ELR (cell line): Measurements from ENCODE around the gene MAML2.
"Not testable (repeated sequence)": the region's sequence is repeated elsewhere in the genome, so short reads cannot be mapped to it uniquely, and the experiment has no call there.

Source experiments
- DNase-seq: peaks from one replicate; pipeline ENCODE4 v3.0.0-alpha.2; 2015; ENCODE audit warnings: low read depth

Gene MAML2

DNA sequence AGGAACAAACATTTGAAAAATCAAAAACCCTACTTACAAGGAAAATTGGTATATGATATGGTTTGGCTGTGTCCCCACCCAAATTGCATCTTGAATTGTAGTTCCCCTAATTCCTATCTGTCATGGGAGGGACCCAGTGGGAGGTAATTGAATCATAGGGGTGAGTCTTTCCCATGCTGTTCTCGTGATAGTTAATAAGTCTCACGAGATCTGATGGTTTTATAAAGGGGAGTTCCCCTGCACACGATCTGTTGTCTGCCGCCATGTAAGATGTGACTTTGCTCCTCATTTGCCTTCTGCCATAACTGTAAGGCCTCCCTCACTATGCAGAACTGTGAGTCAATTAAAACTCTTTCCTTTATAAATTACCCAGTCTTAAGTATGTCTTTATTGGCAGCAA is 74.5 kb downstream of the MAML2 start:
- DNase-seq: not testable (repeated sequence)

DNA sequence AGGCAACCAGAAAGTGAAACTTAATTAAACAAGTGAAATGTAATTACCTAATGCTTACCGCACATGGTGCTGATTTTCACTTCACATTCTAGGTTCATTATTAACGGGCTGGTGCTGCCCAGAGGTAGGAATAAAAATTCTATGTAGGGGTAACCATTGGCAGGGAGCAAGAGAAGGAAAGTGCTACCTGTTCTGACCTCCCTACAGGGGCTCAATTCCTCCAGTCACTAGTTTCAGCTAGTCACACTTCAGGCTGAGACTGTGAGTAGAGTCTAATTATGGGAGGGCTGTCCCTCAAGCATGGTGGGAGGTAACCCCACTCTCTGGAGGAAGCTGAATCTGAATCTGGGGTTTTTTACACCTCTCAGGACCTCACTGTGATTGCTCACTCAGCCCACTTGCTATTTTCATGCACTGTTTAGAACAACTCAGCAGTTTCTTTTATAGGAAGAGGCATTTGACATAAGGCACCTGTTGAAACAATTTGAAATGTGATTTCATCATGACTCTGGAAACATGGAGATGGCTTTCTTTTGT is 75.4 kb downstream of the MAML2 start:
- no peak for DNase-seq

DNA sequence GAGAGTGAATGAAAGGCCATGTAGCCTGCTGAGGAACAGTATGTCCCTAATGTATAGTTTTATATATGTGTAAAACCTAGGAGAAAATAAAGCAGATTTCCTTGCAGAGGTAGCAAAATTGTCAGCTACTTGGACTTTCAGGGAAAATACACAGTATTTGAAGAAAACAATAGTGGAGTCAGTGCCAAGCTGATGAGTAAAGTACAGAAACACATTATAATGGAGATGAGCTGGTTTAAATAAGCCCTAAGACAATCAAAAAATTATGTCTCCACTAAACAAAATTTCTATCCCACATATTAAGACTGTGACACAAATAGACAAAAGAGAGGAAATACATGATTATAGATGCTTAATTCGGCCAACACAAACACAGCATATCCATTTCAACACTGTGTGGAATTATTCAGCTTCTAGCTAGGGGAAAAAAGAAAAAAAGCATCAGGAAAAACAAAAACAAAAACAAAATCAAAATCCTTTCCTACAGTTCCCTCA is 75.9 kb downstream of the MAML2 start:
- DNase-seq: no peak

DNA sequence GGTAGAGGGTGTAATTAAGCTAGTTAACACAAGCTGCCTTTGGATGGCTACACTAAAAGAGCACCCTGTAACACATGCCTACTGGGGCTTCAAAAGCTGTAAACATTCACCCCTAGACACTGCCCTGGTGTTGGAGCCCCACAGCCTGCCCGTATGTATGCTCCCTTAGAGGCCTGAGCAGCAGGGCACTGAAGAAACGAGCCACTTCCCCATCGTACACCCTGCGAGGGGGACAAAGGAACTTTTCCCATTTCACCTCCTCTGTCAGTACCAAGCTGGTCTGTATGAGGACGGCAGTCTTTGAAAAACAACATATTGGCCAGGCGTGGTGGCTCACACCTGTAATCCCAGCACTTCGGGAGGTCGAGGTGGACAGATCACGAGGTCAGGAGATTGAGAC is 77.0 kb downstream of the MAML2 start:
- no peak for DNase-seq

GRCh38 chr11:96265220-96265737 is 77.7 kb downstream of the MAML2 start:
- DNase-seq: no peak

DNA sequence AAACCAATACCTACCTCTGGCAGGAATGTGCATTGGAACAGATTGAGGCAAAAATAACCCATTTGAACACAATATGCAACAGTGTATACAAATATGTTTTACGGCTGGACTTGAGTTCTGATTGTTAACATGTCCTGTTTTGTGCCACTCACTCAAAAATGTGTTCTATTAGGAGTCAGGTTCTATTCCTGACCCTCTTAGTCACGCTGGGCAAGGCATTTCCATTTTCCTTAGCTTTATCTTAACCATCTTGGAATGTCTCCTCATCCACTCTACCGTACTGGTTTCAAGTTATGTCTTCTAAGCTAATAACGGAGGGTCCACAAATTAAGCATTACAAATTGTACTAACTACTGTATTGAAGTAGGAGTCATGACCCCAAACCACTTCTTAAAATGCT is 78.6 kb downstream of the MAML2 start:
- peak; percentile 38 for DNase-seq

DNA sequence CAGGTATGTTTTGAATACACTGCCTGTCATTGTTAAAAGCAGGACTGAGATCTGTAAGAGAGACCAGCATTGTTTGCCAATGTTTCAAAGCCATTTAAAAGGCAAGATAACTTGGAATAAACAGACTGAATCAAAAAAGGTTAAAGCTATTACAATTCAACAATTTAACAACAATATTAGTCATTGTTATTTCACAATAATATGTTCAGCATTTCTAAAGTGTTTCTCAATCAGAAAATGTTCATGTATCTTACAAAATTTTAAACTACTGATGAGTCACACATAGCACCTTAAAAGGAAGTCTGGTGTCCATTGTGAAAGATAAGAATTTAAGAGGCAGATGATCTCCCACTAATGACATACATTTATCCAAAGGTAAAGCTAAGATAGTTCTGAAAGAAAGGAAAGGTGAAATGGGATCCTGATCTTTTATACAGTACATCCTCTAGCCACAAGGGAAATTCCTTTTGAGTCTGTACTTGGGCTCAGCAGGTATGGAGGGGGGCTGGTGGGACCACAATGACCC is 79.7 kb downstream of the MAML2 start:
- DNase-seq: peak; percentile 88

GRCh38 chr11:96260532-96260931 is 82.5 kb downstream of the MAML2 start:
- DNase-seq: no peak

DNA sequence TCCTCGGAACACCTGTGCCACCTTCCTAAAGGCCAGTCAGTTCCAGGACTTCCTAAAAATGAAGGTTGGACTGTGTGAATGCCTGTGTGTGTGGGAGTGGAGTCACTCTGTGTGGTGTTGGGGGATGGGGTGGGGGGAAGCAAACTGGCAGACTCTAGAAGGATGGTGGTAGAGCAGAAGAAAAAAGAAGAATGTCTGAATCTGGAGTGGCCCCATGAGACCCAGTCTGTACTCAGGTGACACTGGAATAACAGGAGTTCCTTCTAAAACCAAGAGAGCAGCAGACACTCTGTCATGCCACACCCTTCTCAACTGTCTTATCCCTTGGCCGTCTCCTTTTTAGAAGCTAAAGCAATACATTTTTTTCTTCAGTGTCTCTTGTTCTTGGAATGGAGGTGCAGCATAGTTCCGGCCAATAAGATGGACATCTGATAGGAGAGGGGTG is 82.9 kb downstream of the MAML2 start:
- DNase-seq: no peak

GRCh38 chr11:96259134-96259830 is 83.7 kb downstream of the MAML2 start:
- peak; percentile 91 for DNase-seq

DNA sequence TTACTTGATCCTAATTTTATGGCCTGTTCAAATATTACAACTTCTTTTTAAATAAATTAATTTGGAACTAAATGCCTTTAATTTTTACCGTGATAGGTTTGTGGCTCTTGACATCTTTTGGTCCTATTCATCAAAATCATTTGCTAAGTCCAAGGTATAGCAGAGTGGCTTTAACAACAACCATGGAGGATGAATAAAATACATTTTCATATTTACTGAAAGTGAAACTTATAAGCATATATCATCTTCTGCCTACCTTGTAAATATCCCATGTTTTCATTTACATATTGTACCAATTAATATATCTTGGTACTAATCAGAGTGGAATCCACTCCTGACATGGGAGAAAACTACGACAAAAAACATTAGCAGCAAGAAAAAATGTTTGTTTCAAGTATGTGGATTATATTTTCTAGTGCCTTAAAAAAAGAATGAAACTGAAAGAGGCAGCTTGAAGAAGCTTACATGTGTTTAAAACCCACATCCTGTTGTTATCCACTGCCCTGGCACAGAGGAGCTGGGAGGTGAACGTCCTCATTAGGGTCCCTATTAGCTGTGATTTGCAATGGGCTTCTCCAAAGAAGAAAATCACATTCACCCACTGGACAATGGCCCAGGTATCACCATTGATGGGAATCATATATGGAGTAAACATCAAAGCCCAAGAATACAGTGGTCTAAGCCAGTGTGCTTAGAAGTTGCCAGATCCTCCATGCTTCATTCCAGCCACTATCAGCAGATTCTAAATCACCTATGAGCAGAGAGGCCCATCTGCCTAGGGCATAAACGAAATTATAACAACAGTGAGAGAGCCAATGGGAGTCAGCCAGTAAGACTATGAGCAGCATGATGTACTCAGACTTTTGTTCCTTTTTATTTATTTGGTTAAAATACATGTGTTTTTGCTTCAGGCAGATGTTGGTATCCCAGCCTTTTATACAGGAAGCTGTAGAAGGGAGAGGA is 84.7 kb downstream of the MAML2 start:
- peak; percentile 63 for DNase-seq

- DNase-seq: no peak
Measured at GRCh38 chr11:96257036-96257435, 86.0 kb downstream of the MAML2 start.

- no peak for DNase-seq
Measured at GRCh38 chr11:96256215-96257011, 86.6 kb downstream of the MAML2 start.

GRCh38 chr11:96254854-96255253 is 88.1 kb downstream of the MAML2 start:
- DNase-seq: no peak

DNA sequence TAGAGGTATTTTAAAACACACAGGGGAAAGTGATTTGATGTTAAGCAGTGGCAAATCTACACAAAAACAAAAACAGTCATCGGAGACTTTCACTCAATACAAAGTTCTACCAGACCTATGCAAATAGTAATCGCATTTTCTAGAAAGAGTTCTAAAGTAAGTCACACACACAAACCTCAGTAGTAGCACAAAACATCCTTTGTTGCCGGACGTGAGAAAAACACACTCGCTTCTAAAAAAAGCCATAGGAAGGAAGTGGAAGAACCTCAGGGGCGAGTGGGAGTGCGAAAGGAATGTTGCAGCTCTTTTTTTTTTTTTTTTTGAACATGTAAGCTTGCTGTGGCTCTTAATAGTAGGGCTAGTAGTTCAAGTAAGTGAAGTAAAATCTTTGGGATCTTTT is 88.9 kb downstream of the MAML2 start:
- peak; percentile 73 for DNase-seq

DNA sequence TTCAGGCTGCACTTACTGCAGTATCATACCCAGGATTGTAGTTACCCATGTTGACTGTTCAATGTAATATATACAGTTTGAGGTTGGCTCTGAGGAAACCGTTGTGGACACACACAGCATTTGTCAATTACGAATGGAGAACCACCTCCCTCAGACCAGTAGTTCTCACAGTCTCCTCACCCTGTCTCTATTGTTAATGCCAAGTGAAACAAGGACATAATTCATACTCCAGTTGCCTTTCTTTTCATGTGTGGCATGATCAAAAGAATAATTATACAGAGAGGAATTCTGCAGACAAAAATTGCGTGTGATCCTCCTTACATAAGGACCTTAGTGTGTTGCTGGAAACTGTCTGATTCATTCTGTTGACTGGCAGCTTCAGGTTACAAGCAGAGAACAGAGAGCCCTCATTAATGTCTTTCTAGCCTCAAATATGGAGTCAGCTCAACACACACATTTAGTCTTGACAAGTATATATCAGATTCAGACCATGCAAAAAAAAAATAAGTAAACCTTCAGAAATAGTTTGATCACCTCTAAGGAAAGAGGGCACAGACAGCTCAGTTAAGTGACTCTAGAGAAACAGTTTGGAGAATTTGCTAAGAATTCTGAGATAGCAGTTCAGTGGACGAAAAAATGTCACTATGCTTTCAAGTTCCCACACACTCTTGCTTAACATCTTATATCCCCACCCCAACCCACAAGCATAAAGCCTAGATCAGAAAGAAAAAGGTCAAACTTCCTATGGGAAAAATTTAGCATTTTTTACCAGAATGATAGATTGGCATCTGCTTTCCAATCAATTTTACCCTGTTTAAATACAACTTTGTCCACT is 96.1 kb downstream of the MAML2 start:
- DNase-seq: no peak

DNA sequence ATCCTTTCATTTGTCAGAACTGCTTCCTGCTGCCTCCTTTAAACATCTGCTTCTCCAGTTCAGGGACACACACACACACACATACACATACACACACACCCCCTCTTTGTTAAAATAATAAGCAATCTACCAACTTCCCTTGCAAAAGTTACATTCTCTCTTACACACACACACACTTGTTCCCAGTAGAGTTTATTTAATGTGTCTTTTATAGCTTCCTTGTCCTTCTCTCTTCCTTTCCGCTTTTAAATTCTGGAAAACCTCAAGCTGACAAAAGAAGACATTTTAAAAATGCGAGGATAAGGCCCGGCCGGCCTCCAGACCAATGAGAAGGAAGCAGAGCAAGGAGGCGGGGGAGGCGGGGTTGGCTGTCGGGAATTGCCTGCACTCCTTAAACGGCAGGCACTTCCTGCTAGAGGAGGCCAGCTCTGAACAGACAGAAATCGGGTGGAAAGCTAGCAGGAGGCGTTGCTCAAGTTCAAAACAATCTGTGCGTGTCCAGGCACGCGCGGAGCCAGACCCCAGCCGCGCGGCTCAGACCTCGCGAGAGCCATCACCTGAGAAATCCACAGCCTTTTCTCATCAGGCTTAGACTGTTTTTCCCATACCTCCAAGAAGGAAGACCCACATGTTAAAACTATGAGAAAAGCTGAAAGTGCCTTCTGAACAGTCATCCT is 99.9 kb downstream of the MAML2 start:
- DNase-seq: peak; percentile 97

GRCh38 chr11:96242191-96242847 is 100.7 kb downstream of the MAML2 start:
- DNase-seq: no peak

DNA sequence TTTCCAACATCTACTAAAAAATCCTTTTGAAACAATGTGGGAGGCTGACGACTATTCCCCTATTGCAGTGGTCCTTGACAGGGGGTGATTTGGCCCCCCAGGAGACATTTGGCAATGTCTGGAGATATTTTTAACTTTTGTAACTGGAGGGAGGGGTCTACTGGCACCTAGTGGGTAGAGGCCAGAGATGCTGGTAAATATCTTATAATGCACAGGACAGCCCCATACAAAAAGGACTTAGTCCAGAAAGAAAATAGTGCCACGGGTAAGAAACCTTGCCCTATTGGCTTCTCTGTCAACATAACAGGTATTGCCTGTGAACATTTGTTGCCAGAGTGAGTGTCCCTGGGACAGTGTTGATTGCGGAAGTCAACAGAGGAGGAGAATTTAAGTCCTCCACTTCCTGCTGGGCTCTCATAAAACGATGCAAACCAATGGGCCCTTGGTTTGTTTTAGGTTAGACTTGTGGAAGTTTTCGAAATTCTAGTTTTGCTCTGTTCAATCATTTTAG is 101.6 kb downstream of the MAML2 start:
- no peak for DNase-seq
